PC-3 (cell line): ENCODE measurements around the gene SLC22A17.

Experiments used
- EZH2 ChIP-seq: fragments of 300-600 bp; sonication (generic); IDR thresholded peaks from one replicate; pipeline ENCODE4 v1.6.1; 2017; ENCODE audit warnings: antibody characterized with exemption, mild to moderate bottlenecking, low read length; ENCODE audit not compliant: unreplicated experiment
- TF ChIP-seq, protein P1 (sequence below): fragments of 300-600 bp; sonication (generic); conservative IDR thresholded peaks from 2 replicates; pipeline ENCODE4 v1.5.1; 2017; ENCODE audit warnings: antibody characterized with exemption, low read depth, mild to moderate bottlenecking, low read length

DNA sequence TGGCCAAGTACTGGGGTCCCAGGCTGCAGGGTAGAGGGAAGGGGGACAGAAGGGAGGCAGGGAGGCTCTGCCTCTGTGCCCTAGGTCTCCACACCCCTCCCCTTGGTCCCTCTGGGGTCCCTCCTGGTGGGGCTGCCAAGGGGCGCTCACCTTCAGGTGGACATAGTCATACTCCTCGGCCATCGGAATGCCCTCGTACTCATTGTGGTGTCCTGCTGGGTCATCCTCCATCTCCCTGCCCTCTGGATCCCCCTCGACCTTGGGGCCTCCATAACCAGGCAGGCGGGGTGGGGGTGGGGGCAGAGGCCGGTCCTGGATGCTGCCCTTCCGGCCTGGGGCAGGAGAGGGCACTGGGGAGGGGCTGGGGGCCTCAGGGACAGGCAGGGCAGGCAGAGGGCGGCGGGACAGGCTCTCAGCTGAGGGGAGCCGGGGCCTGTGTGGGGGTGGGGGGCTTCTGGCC, 6.5 kb upstream of the SLC22A17 start:
- no peak for TF ChIP-seq EZH2
- TF ChIP-seq, protein P1, sequence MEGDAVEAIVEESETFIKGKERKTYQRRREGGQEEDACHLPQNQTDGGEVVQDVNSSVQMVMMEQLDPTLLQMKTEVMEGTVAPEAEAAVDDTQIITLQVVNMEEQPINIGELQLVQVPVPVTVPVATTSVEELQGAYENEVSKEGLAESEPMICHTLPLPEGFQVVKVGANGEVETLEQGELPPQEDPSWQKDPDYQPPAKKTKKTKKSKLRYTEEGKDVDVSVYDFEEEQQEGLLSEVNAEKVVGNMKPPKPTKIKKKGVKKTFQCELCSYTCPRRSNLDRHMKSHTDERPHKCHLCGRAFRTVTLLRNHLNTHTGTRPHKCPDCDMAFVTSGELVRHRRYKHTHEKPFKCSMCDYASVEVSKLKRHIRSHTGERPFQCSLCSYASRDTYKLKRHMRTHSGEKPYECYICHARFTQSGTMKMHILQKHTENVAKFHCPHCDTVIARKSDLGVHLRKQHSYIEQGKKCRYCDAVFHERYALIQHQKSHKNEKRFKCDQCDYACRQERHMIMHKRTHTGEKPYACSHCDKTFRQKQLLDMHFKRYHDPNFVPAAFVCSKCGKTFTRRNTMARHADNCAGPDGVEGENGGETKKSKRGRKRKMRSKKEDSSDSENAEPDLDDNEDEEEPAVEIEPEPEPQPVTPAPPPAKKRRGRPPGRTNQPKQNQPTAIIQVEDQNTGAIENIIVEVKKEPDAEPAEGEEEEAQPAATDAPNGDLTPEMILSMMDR, result no peak
